KMS-11 (cell line): ENCODE data around the gene MAP3K5.

Experiments used
- H2AFZ ChIP-seq: fragments of 200-600 bp; sonication (generic); 2 replicates; pipeline ENCODE4 v1.6.1; 2016; ENCODE audit warnings: antibody characterized with exemption, mixed run types, low read depth
- H3K27ac ChIP-seq: fragments of 200-600 bp; sonication (generic); 2 replicates; pipeline ENCODE4 v1.6.1; 2016; ENCODE audit warnings: mild to moderate bottlenecking, mixed run types
- H3K27me3 ChIP-seq: fragments of 200-600 bp; sonication (generic); 2 replicates; pipeline ENCODE4 v1.6.1; 2017; ENCODE audit warnings: mild to moderate bottlenecking, low read depth, mixed run types, moderate library complexity; ENCODE audit not compliant: insufficient read depth
- H3K36me3 ChIP-seq: fragments of 200-600 bp; sonication (generic); 2 replicates; pipeline ENCODE4 v1.6.1; 2017; ENCODE audit warnings: mild to moderate bottlenecking, mixed run types; ENCODE audit not compliant: insufficient read depth
- H3K4me1 ChIP-seq: fragments of 200-600 bp; sonication (generic); 2 replicates; pipeline ENCODE4 v1.6.1; 2016; ENCODE audit warnings: mild to moderate bottlenecking, low read depth, mixed run types; ENCODE audit not compliant: poor library complexity, severe bottlenecking
- H3K4me2 ChIP-seq: fragments of 200-600 bp; sonication (generic); 2 replicates; pipeline ENCODE4 v1.7.0; 2016; ENCODE audit warnings: mild to moderate bottlenecking, mixed run types
- H3K4me3 ChIP-seq: fragments of 200-600 bp; sonication (generic); IDR thresholded peaks from 2 replicates; pipeline ENCODE4 v1.6.1; 2017; ENCODE audit warnings: low read depth, low read length, mixed read lengths; ENCODE audit not compliant: insufficient read depth
- H3K79me2 ChIP-seq: fragments of 200-600 bp; sonication (generic); 2 replicates; pipeline ENCODE4 v1.6.1; 2016; ENCODE audit warnings: low read depth, mixed run types; ENCODE audit not compliant: insufficient read depth
- H3K9ac ChIP-seq: fragments of 200-600 bp; sonication (generic); 2 replicates; pipeline ENCODE4 v1.6.1; 2016; ENCODE audit warnings: mild to moderate bottlenecking, mixed run types
- H4K20me1 ChIP-seq: fragments of 200-600 bp; sonication (generic); 2 replicates; pipeline ENCODE4 v1.6.1; 2016; ENCODE audit warnings: mild to moderate bottlenecking, mixed run types; ENCODE audit not compliant: insufficient read depth
- TF ChIP-seq, protein P1 (sequence below): fragments of 200-600 bp; sonication (generic); conservative IDR thresholded peaks from 2 replicates; pipeline ENCODE4 v1.6.1; 2017; ENCODE audit warnings: low read depth, mild to moderate bottlenecking, antibody characterized with exemption, low read length, moderate library complexity, mixed read lengths

The MAP3K5 gene

DNA sequence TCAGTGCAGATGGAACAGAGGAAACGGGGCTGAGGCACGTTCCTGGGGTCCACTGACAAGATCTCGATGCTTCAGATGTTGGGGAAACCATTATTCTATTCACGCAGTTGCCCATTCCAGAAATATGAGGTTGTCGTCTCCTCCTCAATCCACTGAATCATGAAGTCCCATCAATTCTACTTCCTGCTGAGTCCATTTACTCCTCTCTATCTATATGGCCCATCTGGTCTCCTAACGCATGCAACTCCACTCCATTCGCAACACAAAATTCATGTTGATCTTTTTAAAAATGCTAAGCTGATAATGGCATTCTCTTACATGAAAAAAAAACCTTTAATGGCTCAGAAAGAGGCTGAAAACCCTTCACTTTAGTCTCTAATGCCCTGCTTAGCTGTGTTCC, 37.5 kb downstream of the MAP3K5 start:
- no peaks in the 10 kb centered on the region for H3K36me3 ChIP-seq
- H3K4me3 ChIP-seq: no peak overlapping the region
- TF ChIP-seq, protein P1, sequence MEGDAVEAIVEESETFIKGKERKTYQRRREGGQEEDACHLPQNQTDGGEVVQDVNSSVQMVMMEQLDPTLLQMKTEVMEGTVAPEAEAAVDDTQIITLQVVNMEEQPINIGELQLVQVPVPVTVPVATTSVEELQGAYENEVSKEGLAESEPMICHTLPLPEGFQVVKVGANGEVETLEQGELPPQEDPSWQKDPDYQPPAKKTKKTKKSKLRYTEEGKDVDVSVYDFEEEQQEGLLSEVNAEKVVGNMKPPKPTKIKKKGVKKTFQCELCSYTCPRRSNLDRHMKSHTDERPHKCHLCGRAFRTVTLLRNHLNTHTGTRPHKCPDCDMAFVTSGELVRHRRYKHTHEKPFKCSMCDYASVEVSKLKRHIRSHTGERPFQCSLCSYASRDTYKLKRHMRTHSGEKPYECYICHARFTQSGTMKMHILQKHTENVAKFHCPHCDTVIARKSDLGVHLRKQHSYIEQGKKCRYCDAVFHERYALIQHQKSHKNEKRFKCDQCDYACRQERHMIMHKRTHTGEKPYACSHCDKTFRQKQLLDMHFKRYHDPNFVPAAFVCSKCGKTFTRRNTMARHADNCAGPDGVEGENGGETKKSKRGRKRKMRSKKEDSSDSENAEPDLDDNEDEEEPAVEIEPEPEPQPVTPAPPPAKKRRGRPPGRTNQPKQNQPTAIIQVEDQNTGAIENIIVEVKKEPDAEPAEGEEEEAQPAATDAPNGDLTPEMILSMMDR: no peak
- H3K9ac ChIP-seq: no peak overlapping the region
- H3K4me2 ChIP-seq: no peak overlapping the region
- no peak overlapping the region for H2AFZ ChIP-seq
- H3K27me3 ChIP-seq: no peaks in the 10 kb centered on the region
- H3K27ac ChIP-seq: no peak overlapping the region
- H3K79me2 ChIP-seq: peaks cover 13% of the 10 kb centered on the region; the same call in 1 of the 2 replicates
- no peaks in the 10 kb centered on the region for H4K20me1 ChIP-seq
- peaks cover 63% of the 10 kb centered on the region for H3K4me1 ChIP-seq

DNA sequence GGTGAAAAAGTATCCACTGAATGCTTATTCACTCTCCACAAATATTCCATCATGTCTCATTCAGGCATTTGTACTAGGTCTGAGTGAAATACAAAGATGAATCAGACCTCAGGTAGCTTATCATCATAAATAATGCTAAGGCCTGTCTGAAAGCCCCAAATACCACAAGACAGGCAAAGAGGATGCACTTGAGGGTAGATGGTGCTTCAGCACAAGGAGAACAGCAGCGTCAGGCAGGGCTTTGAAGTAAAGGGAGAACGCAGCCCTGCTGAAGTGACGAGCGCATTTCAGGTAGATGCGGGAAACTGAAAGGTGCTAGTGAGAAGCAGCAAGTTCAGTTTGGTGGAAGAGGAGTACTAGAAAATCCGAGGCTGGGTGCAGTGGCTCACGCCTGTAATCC, 38.7 kb downstream of the MAP3K5 start:
- TF ChIP-seq, protein P1: no peak
- H3K27ac ChIP-seq: no peak overlapping the region
- peaks cover 14% of the 10 kb centered on the region; the same call in 1 of the 2 replicates for H3K79me2 ChIP-seq
- peak overlapping the region; percentile 76; the same call in 1 of the 2 replicates for H3K4me2 ChIP-seq
- no peaks in the 10 kb centered on the region for H3K36me3 ChIP-seq
- peaks cover 62% of the 10 kb centered on the region for H3K4me1 ChIP-seq
- no peaks in the 10 kb centered on the region for H3K27me3 ChIP-seq
- H3K9ac ChIP-seq: no peak overlapping the region
- no peak overlapping the region for H3K4me3 ChIP-seq
- no peak overlapping the region for H2AFZ ChIP-seq
- no peaks in the 10 kb centered on the region for H4K20me1 ChIP-seq

DNA sequence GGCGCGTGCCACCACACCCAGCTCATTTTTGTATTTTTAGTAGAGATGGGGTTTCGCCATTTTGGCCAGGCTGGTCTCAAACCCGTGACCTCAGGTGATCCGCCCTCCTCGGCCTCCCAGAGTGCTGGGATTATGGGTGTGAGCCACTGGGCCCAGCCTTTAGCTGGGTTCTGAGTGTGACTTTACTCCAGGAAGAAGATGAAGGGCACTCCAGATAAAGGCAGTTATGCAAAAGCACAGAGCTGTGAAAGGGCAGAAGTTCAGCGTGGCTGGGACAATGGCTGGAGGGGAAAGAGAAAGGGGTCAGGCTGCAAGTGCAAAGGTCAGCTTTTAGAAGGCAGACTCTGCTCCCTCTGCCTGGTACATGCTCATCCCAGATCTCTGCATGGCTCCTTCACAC, 39.7 kb downstream of the MAP3K5 start:
- Histone ChIP-seq H3K9ac (no peak overlapping the region), H3K79me2 (peaks cover 17% of the 10 kb centered on the region; the same call in 1 of the 2 replicates), H4K20me1 (no peaks in the 10 kb centered on the region), H3K27me3 (no peaks in the 10 kb centered on the region), H3K36me3 (no peaks in the 10 kb centered on the region), H3K4me2 (peak overlapping the region; percentile 76), H3K4me3 (no peak overlapping the region), H3K27ac (no peak overlapping the region), H3K4me1 (peaks cover 55% of the 10 kb centered on the region), H2AFZ (no peak overlapping the region)
- TF ChIP-seq, protein P1: no peak

DNA sequence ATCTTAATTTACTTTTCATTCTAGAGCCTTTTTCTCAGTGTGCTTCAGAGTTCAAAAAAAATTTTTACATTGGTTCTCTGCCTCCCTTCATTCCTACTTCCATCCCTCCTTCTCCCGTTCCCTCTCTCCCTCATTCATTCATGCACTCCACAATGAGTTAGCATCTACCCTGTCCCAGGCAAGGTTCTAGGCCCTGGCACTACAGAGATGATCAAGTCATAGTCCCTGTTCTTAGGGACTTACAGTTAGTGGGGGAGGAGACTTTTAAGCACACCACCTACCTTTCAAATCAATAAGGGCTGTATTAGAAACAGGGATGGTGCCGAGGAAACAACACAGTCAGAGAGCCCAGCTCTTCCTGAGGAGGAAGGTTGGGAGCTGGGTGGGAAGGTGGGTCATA, 40.3 kb downstream of the MAP3K5 start:
- H3K4me1 ChIP-seq: peaks cover 55% of the 10 kb centered on the region
- no peak overlapping the region for H2AFZ ChIP-seq
- H3K36me3 ChIP-seq: no peaks in the 10 kb centered on the region
- peak overlapping the region; percentile 35; the same call in 1 of the 2 replicates for H3K27ac ChIP-seq
- no peak overlapping the region for H3K9ac ChIP-seq
- peak overlapping the region; percentile 76 for H3K4me2 ChIP-seq
- peaks cover 20% of the 10 kb centered on the region; the same call in 1 of the 2 replicates for H3K79me2 ChIP-seq
- TF ChIP-seq, protein P1: no peak
- no peaks in the 10 kb centered on the region for H4K20me1 ChIP-seq
- no peak overlapping the region for H3K4me3 ChIP-seq
- H3K27me3 ChIP-seq: no peaks in the 10 kb centered on the region
